Measurements from ENCODE around the gene STT3A.

DNA sequence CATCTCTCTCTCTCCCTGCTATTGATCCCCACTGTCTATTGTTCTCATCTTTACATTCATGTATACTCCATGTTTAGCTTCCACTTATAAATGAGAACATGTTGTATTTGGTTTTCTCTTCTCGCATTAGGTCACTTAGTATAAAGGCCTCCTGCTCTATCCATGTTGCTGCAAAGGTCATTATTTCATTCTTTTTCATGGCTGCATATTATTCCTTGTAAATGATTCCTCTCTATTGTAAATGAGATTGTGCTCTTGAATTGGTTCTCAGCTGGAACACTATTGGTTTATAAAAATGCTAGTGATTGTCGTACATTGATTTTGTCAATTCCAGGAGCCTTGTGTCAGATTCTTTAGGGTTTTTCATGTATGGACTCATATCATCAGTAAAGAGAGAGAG is 74.5 kb downstream of the STT3A start:
- TF ChIP-seq ZFX (IDR thresholded peaks at IDR 0.05; ENCODE audit: borderline replicate concordance): no peak
- TF ChIP-seq, protein P1, sequence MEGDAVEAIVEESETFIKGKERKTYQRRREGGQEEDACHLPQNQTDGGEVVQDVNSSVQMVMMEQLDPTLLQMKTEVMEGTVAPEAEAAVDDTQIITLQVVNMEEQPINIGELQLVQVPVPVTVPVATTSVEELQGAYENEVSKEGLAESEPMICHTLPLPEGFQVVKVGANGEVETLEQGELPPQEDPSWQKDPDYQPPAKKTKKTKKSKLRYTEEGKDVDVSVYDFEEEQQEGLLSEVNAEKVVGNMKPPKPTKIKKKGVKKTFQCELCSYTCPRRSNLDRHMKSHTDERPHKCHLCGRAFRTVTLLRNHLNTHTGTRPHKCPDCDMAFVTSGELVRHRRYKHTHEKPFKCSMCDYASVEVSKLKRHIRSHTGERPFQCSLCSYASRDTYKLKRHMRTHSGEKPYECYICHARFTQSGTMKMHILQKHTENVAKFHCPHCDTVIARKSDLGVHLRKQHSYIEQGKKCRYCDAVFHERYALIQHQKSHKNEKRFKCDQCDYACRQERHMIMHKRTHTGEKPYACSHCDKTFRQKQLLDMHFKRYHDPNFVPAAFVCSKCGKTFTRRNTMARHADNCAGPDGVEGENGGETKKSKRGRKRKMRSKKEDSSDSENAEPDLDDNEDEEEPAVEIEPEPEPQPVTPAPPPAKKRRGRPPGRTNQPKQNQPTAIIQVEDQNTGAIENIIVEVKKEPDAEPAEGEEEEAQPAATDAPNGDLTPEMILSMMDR (IDR thresholded peaks at IDR 0.05): no peak
